Gastrocnemius medialis (tissue), 4 donors: Measurements from ENCODE around the gene FCER1G.

Experiments
- CTCF ChIP-seq, 5 experiments: fragments of 450-650 bp in 3 of 5; fragments of 200-600 bp in 2 of 5; sonication (generic) in 2 of 5; IDR thresholded peaks in 4 of 5; conservative IDR thresholded peaks in 1 of 5; 1 replicate in 4 of 5; 2 replicates in 1 of 5; pipeline ENCODE4 v1.5.1; 2016 to 2019; ENCODE audit warnings: antibody characterized with exemption in 5 of 5, mild to moderate bottlenecking in 3 of 5, moderate library complexity in 3 of 5
- POLR2A ChIP-seq, 2 donors: fragments of 450-650 bp; IDR thresholded peaks; one replicate each; pipeline ENCODE4 v1.6.1; 2017; ENCODE audit warnings: antibody characterized with exemption in 2 of 2, mild to moderate bottlenecking in 2 of 2, moderate library complexity in 2 of 2

GRCh38 chr1:161219078-161219892 lies 4.2 kb downstream of the FCER1G start:
- TF ChIP-seq CTCF (IDR thresholded peaks at IDR 0.05 in 4 of 5, conservative IDR thresholded peaks at IDR 0.05 in 1 of 5) (no peak), POLR2A (IDR thresholded peaks at IDR 0.05) (no peak)
